Measurements from ENCODE around the gene RNF169.
"Not testable (repeated sequence)": the region's sequence is repeated elsewhere in the genome, so short reads cannot be mapped to it uniquely, and the experiment has no call there.

Gene RNF169

DNA sequence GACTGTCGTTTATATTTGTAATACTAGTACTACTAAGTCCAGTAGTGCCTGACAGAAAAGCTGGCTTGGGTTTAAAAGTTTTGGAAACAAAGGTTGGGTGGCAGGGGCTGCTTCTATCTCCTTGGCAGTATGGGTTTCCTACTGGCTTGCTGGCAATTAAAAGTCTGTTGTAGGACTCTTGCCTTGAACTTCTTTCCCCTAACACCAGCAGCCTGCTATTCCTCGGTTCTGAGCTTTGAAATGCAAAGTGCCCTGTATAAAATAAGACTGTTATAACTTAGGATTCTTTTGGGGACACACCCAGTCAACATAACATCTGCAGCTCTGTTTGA lies 1.3 kb downstream of the RNF169 start:
- no peak for DNase-seq (ENCODE audit: low read depth)
- TF ChIP-seq, protein P1, sequence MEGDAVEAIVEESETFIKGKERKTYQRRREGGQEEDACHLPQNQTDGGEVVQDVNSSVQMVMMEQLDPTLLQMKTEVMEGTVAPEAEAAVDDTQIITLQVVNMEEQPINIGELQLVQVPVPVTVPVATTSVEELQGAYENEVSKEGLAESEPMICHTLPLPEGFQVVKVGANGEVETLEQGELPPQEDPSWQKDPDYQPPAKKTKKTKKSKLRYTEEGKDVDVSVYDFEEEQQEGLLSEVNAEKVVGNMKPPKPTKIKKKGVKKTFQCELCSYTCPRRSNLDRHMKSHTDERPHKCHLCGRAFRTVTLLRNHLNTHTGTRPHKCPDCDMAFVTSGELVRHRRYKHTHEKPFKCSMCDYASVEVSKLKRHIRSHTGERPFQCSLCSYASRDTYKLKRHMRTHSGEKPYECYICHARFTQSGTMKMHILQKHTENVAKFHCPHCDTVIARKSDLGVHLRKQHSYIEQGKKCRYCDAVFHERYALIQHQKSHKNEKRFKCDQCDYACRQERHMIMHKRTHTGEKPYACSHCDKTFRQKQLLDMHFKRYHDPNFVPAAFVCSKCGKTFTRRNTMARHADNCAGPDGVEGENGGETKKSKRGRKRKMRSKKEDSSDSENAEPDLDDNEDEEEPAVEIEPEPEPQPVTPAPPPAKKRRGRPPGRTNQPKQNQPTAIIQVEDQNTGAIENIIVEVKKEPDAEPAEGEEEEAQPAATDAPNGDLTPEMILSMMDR (IDR thresholded peaks at IDR 0.05; ENCODE audit: control insufficient read depth, insufficient read depth, low read depth, low read length, missing control alignments) = no peak
- peak overlapping the region; percentile 78 for H3K4me3 ChIP-seq (ENCODE audit: control insufficient read depth, low read depth, low read length)

DNA sequence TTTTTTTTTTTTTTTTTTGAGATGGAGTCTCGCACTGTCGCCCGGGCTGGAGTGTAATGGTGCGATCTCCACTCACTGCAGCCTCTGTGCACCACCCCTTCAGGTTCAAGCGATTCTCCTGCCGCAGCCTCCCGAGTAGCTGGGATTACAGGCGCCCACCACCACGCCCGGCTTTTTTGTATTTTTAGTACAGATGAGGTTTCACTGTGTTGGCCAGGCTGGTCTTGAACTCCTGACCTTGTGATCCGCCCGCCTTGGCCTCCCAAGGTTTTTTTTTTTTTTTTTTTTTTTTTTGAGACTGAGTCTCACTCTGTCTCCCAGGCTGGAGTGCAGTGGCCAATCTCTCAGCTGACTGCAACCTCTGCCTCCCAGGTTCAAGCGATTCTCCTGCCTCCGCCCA lies 1.9 kb downstream of the RNF169 start:
- not testable (repeated sequence) for DNase-seq (ENCODE audit: low read depth); H3K4me3 ChIP-seq (ENCODE audit: control insufficient read depth, low read depth, low read length)

DNA sequence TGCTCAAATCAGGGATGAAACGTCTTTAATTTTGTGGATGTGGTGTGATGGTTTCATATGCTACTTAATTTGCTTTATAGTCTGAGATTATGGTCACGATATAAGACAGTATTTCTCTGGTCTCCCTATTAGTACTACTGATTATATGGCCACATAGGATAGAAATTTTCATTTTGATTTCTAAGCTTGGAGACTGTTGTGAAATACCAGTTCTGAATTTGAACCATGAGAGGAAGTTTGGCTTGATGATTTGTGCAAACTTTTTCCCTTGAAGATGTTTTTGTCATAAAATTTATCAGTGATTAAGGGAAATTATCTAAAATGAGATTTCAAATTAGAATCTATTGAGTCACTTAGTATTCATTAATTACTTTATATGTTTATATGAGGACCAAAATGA lies 2.7 kb downstream of the RNF169 start:
- no peak for DNase-seq (ENCODE audit: low read depth)
- H3K4me3 ChIP-seq (ENCODE audit: control insufficient read depth, low read depth, low read length) = no peak overlapping the region
- TF ChIP-seq, protein P1 (IDR thresholded peaks at IDR 0.05; ENCODE audit: control insufficient read depth, insufficient read depth, low read depth, low read length, missing control alignments) = no peak

GRCh38 chr11:74754507-74755252 lies 6.0 kb downstream of the RNF169 start:
- H3K4me3 ChIP-seq (ENCODE audit: control insufficient read depth, low read depth, low read length) = peak overlapping the region; percentile 36
- TF ChIP-seq, protein P1 (IDR thresholded peaks at IDR 0.05; ENCODE audit: control insufficient read depth, insufficient read depth, low read depth, low read length, missing control alignments) = no peak
- DNase-seq (ENCODE audit: low read depth) = peak; percentile 58

- TF ChIP-seq, protein P1 (IDR thresholded peaks at IDR 0.05; ENCODE audit: control insufficient read depth, insufficient read depth, low read depth, low read length, missing control alignments) = no peak
- H3K4me3 ChIP-seq (ENCODE audit: control insufficient read depth, low read depth, low read length) = no peak overlapping the region
- no peak for DNase-seq (ENCODE audit: low read depth)
Measured at GRCh38 chr11:74755395-74755995, 6.8 kb downstream of the RNF169 start.

DNA sequence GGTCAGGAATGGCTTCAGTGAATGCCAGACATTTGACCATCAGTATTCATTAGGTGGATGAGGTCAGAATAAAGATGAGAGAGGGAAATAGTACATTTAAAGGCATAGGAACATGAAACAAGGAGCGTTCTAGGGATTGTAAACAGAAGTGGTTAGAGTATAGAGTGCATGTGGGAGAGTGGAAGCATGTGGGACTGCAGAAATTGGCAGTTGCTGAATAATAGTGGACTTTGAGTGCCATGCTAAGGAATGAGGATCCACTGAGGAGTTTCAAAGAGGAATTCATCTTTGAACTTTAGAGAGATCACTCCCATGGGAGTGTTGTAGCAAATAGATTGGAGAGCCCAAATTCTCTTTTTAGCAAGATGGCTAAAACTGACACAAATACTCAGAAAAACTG lies 7.9 kb downstream of the RNF169 start:
- DNase-seq (ENCODE audit: low read depth) = no peak
- H3K4me3 ChIP-seq (ENCODE audit: control insufficient read depth, low read depth, low read length) = no peak overlapping the region
- TF ChIP-seq, protein P1 (IDR thresholded peaks at IDR 0.05; ENCODE audit: control insufficient read depth, insufficient read depth, low read depth, low read length, missing control alignments) = no peak

- no peak for DNase-seq (ENCODE audit: low read depth)
- TF ChIP-seq, protein P1 (IDR thresholded peaks at IDR 0.05; ENCODE audit: control insufficient read depth, insufficient read depth, low read depth, low read length, missing control alignments) = no peak
Measured at GRCh38 chr11:74766905-74767304, 18.3 kb downstream of the RNF169 start.

DNA sequence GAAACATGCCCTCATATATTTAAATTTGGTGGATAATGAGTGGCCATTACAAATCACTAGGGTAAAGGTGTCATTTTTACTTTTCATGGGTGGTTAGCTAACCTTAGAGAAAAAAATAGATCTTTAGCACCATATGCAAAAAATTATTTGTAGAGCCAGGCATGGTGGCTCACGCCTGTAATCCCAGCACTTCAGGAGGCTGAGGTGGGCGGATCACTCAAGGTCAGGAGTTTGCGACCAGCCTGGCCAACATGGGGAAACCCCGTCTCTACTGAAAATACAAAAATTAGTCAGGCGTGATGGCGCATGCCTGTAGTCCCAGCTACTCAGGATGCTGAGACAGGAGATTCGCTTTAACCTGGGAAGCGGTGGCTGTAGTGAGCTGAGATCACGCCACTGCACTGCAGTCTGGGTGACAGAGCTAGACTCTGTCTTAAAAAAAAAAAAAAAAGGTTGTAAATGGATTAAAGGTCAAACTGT lies 19.6 kb downstream of the RNF169 start:
- not testable (repeated sequence) for H3K4me3 ChIP-seq (ENCODE audit: control insufficient read depth, low read depth, low read length); DNase-seq (ENCODE audit: low read depth)

More at GRCh38 chr11:74766905-74767304, 18.3 kb downstream of the RNF169 start:
- H3K4me3 ChIP-seq (ENCODE audit: control insufficient read depth, low read depth, low read length) = no peak overlapping the region
